Transverse colon (tissue), 4 donors: Measurements from ENCODE around the gene MCHR2.

Experiments used
- CTCF ChIP-seq, 5 experiments: fragments of 200-600 bp in 3 of 5; fragments of 450-650 bp in 2 of 5; sonication (generic) in 3 of 5; IDR thresholded peaks; 1 replicate in 2 of 5; 2 replicates in 3 of 5; pipeline ENCODE4 v1.5.1; 2016 to 2017; ENCODE audit warnings: antibody characterized with exemption in 5 of 5, inconsistent platforms in 3 of 5, mild to moderate bottlenecking in 2 of 5, moderate library complexity in 1 of 5
- EP300 ChIP-seq: sonication (generic); formaldehyde crosslinking; IDR thresholded peaks from one replicate; pipeline ENCODE4 v1.6.1; 2017; ENCODE audit warnings: antibody characterized with exemption, low read depth
- POLR2AphosphoS5 ChIP-seq, 3 donors: sonication (generic); formaldehyde crosslinking; IDR thresholded peaks; one replicate each; pipeline ENCODE4 v1.6.1; 2016; ENCODE audit warnings: antibody characterized with exemption in 3 of 3

GRCh38 chr6:99940582-99940981, 53.4 kb downstream of the MCHR2 start:
- TF ChIP-seq CTCF (IDR thresholded peaks at IDR 0.05) (no peak), EP300 (no peak), POLR2AphosphoS5 (IDR thresholded peaks at IDR 0.05) (no peak)
